H1 (cell line): ENCODE data around the gene ARHGEF28. TPM values are rescaled to one million over a fixed set of nuclear protein-coding genes. Genes with fewer than 3 reads are reported as not detected.

Experiments used
- CTCF ChIA-PET: fragments of 300-600 bp; sonication (Branson Sonifier 250); formaldehyde crosslinking; loops from one replicate; lab custom pipeline; 2021; ENCODE audit not compliant: partially characterized antibody; lab: Charles Lee
- POLR2A ChIA-PET: fragments of 300-600 bp; sonication (Branson Sonifier 250); formaldehyde crosslinking; loops from one replicate; lab custom pipeline; 2021; ENCODE audit warnings: inconsistent platforms; ENCODE audit not compliant: partially characterized antibody; lab: Charles Lee
- DNase-seq, 2 experiments: peaks; one replicate each; pipeline versions ENCODE4 v3.0.0 to v3.0.0-alpha.2; 2010 to 2022; ENCODE audit warnings: low spot score in 2 of 2, low read depth in 1 of 2, mixed read lengths in 1 of 2
- FAIRE-seq: peaks from 2 replicates; lab custom pipeline; 2011; peaks lifted over from hg19 to GRCh38; lab: Jason Lieb, UNC
- H2AFZ ChIP-seq: 2 replicates; pipeline ENCODE4 v1.8.1; 2012; ENCODE audit warnings: low read length, inconsistent platforms
- H2AK5ac ChIP-seq: 2 replicates; pipeline ENCODE4 v1.6.1; 2013; ENCODE audit warnings: low read depth, low read length
- H2BK120ac ChIP-seq: replicated peaks from 2 replicates; pipeline ENCODE3; 2013; ENCODE audit warnings: low read depth, low read length, inconsistent platforms
- H2BK12ac ChIP-seq: 2 replicates; pipeline ENCODE4 v1.6.1; 2013; ENCODE audit warnings: low read depth, low read length
- H2BK15ac ChIP-seq: 2 replicates; pipeline ENCODE4 v1.6.1; 2013; ENCODE audit warnings: low read length
- H2BK20ac ChIP-seq: 2 replicates; pipeline ENCODE4 v1.6.1; 2013; ENCODE audit warnings: low read length
- H2BK5ac ChIP-seq: 2 replicates; pipeline ENCODE4 v1.6.1; 2013; ENCODE audit warnings: low read depth, low read length
- H3K14ac ChIP-seq: 2 replicates; pipeline ENCODE4 v1.6.1; 2013; ENCODE audit warnings: inconsistent platforms; ENCODE audit not compliant: insufficient read length
- H3K18ac ChIP-seq: 2 replicates; pipeline ENCODE4 v1.6.1; 2013; ENCODE audit warnings: low read length; ENCODE audit errors: extremely low read depth
- H3K23ac ChIP-seq: 2 replicates; pipeline ENCODE4 v1.6.1; 2013; ENCODE audit warnings: inconsistent platforms; ENCODE audit not compliant: insufficient read length
- H3K23me2 ChIP-seq: 2 replicates; pipeline ENCODE4 v1.6.1; 2013; ENCODE audit warnings: low read depth, low read length
- H3K27ac ChIP-seq: 2 replicates; pipeline ENCODE4 v1.6.1; 2011; ENCODE audit warnings: low read depth, low read length, inconsistent platforms
- H3K27me3 ChIP-seq, 4 experiments: replicated peaks in 1 of 4; 1 replicate in 1 of 4; 2 replicates in 3 of 4; pipeline versions ENCODE4 v1.6.1 to v1.8.1; 2011 to 2013; ENCODE audit warnings: low read length in 3 of 4, mild to moderate bottlenecking in 3 of 4, inconsistent platforms in 2 of 4, mixed read lengths in 2 of 4, moderate library complexity in 1 of 4; ENCODE audit not compliant: control insufficient read depth in 3 of 4, insufficient read depth in 3 of 4; ENCODE audit errors: extremely low read depth in 1 of 4
- H3K36me3 ChIP-seq, 4 experiments: 2 replicates each; pipeline versions ENCODE4 v1.6.1 to v1.8.1; 2011 to 2013; ENCODE audit warnings: mild to moderate bottlenecking in 4 of 4, low read length in 3 of 4, moderate library complexity in 2 of 4, control low read depth in 1 of 4, inconsistent platforms in 1 of 4; ENCODE audit not compliant: insufficient read depth in 4 of 4, control insufficient read depth in 2 of 4
- H3K4ac ChIP-seq: replicated peaks from 2 replicates; pipeline ENCODE3; 2013; ENCODE audit warnings: low read length, low read depth, mixed read lengths, inconsistent platforms; ENCODE audit not compliant: insufficient read length
- H3K4me1 ChIP-seq, 4 experiments: replicated peaks in 1 of 4; 1 replicate in 1 of 4; 2 replicates in 3 of 4; pipeline versions ENCODE4 v1.6.1 to v1.8.1; 2011 to 2013; ENCODE audit warnings: low read length in 3 of 4, inconsistent platforms in 2 of 4, mixed read lengths in 1 of 4; ENCODE audit not compliant: insufficient read depth in 4 of 4, control insufficient read depth in 3 of 4
- H3K4me2 ChIP-seq, 2 experiments: 2 replicates each; pipeline versions ENCODE4 v1.6.1 to v1.8.1; 2011 to 2013; ENCODE audit warnings: low read depth in 2 of 2, low read length in 2 of 2, control low read depth in 1 of 2, inconsistent platforms in 1 of 2, mild to moderate bottlenecking in 1 of 2; ENCODE audit not compliant: insufficient read depth in 1 of 2
- H3K4me3 ChIP-seq, 4 experiments: fragments of 200-600, 300-600 bp in 1 of 4; sonication (generic), shearing (Covaris generic), sonication (Bioruptor Twin) in 1 of 4; 2 replicates each; pipeline versions ENCODE4 v1.5.1 to v1.8.1; 2011 to 2016; ENCODE audit warnings: low read length in 4 of 4, low read depth in 3 of 4, control low read depth in 2 of 4, inconsistent platforms in 2 of 4, mild to moderate bottlenecking in 2 of 4, mixed read lengths in 1 of 4, moderate library complexity in 1 of 4; ENCODE audit not compliant: insufficient read depth in 2 of 4; ENCODE audit errors: extremely low read depth in 1 of 4
- H3K56ac ChIP-seq: replicated peaks from 2 replicates; pipeline ENCODE3; 2013; ENCODE audit warnings: low read depth, mild to moderate bottlenecking, mixed read lengths, low read length, inconsistent platforms; ENCODE audit not compliant: insufficient read length
- H3K79me1 ChIP-seq: 2 replicates; pipeline ENCODE4 v1.6.1; 2013; ENCODE audit warnings: low read depth, low read length, control low read depth
- H3K79me2 ChIP-seq, 2 experiments: 2 replicates each; pipeline versions ENCODE4 v1.6.1 to v1.8.1; 2012 to 2013; ENCODE audit warnings: low read length in 2 of 2, mild to moderate bottlenecking in 2 of 2, inconsistent platforms in 1 of 2; ENCODE audit not compliant: insufficient read depth in 2 of 2, control insufficient read depth in 1 of 2
- H3K9ac ChIP-seq, 4 experiments: replicated peaks in 1 of 4; 1 replicate in 1 of 4; 2 replicates in 3 of 4; pipeline versions ENCODE4 v1.6.1 to v1.8.1; 2011 to 2013; ENCODE audit warnings: low read depth in 3 of 4, low read length in 3 of 4, control low read depth in 2 of 4, mild to moderate bottlenecking in 2 of 4, moderate library complexity in 2 of 4, inconsistent platforms in 1 of 4; ENCODE audit errors: extremely low read depth in 1 of 4
- H3K9me3 ChIP-seq, 2 experiments: 2 replicates each; pipeline versions ENCODE4 v1.6.1 to v1.8.1; 2012 to 2013; ENCODE audit warnings: mild to moderate bottlenecking in 2 of 2, moderate library complexity in 2 of 2, control low read depth in 1 of 2, inconsistent platforms in 1 of 2, low read depth in 1 of 2, low read length in 1 of 2, mixed read lengths in 1 of 2; ENCODE audit not compliant: insufficient read depth in 2 of 2
- H4K20me1 ChIP-seq, 2 experiments: replicated peaks in 1 of 2; 2 replicates each; pipeline versions ENCODE3 to v1.8.1; 2011 to 2013; ENCODE audit warnings: inconsistent platforms in 2 of 2, low read length in 2 of 2, mild to moderate bottlenecking in 1 of 2; ENCODE audit not compliant: insufficient read depth in 2 of 2, control insufficient read depth in 1 of 2
- H4K5ac ChIP-seq: 2 replicates; pipeline ENCODE4 v1.6.1; 2013; ENCODE audit warnings: low read length, low read depth, mixed read lengths, inconsistent platforms; ENCODE audit not compliant: insufficient read length
- H4K8ac ChIP-seq: 2 replicates; pipeline ENCODE4 v1.8.0; 2013; ENCODE audit warnings: mild to moderate bottlenecking, moderate library complexity, low read length, inconsistent platforms; ENCODE audit not compliant: insufficient read depth; ENCODE audit errors: extremely low read depth
- H4K91ac ChIP-seq: replicated peaks from 2 replicates; pipeline ENCODE3; 2013; ENCODE audit warnings: low read length, mixed read lengths, inconsistent platforms; ENCODE audit not compliant: insufficient read length
- BACH1 ChIP-seq: IDR thresholded peaks from 2 replicates; pipeline ENCODE4 v1.6.1; 2012; ENCODE audit warnings: low read length, improper control_type of control experiment
- BCL11A ChIP-seq, 2 experiments: IDR thresholded peaks; one replicate each; pipeline ENCODE4 v1.6.1; 2011; ENCODE audit warnings: low read depth in 2 of 2, low read length in 2 of 2, mild to moderate bottlenecking in 2 of 2
- CHD2 ChIP-seq: IDR thresholded peaks from 2 replicates; pipeline ENCODE4 v1.6.1; 2012; ENCODE audit warnings: low read length, improper control_type of control experiment
- EZH2 ChIP-seq: fragments of 200-600 bp; sonication (generic); IDR thresholded peaks from 2 replicates; pipeline ENCODE4 v1.7.1; 2012; ENCODE audit warnings: low read depth, mild to moderate bottlenecking, moderate library complexity, low read length, inconsistent platforms; ENCODE audit not compliant: severe bottlenecking
- HDAC6 ChIP-seq: IDR thresholded peaks from one replicate; pipeline ENCODE4 v1.7.1; 2012; ENCODE audit warnings: low read depth, mild to moderate bottlenecking, inconsistent platforms, low read length, moderate library complexity
- JUN ChIP-seq: IDR thresholded peaks from 2 replicates; pipeline ENCODE4 v1.6.1; 2011; ENCODE audit warnings: low read depth, mild to moderate bottlenecking, improper control_type of control experiment, low read length
- JUND ChIP-seq: IDR thresholded peaks from 2 replicates; pipeline ENCODE4 v1.6.1; 2011; ENCODE audit warnings: mild to moderate bottlenecking, improper control_type of control experiment, low read length
- KDM5A ChIP-seq: fragments of 200-600 bp; IDR thresholded peaks from 2 replicates; pipeline ENCODE4 v1.7.1; 2012; ENCODE audit warnings: mild to moderate bottlenecking, low read length, inconsistent platforms, mixed read lengths
- PHF8 ChIP-seq: fragments of 200-600 bp; sonication (generic); conservative IDR thresholded peaks from 2 replicates; pipeline ENCODE4 v1.7.1; 2012; ENCODE audit warnings: low read depth, mild to moderate bottlenecking, inconsistent platforms, low read length, moderate library complexity
- POLR2AphosphoS5 ChIP-seq: IDR thresholded peaks from 2 replicates; pipeline ENCODE4 v1.6.1; 2011; ENCODE audit warnings: low read depth, low read length
- RBBP5 ChIP-seq: IDR thresholded peaks from 2 replicates; pipeline ENCODE4 v1.7.1; 2012; ENCODE audit warnings: low read depth, mild to moderate bottlenecking, inconsistent platforms, low read length, moderate library complexity, borderline replicate concordance
- SIN3A ChIP-seq, 2 experiments: IDR thresholded peaks in 1 of 2; conservative IDR thresholded peaks in 1 of 2; 2 replicates each; pipeline ENCODE4 v1.6.1; 2011 to 2012; ENCODE audit warnings: low read length in 2 of 2, improper control_type of control experiment in 1 of 2, low read depth in 1 of 2, mild to moderate bottlenecking in 1 of 2
- TBP ChIP-seq: IDR thresholded peaks from 2 replicates; pipeline ENCODE4 v1.6.1; 2011; ENCODE audit warnings: low read depth, low read length, improper control_type of control experiment
- TEAD4 ChIP-seq: IDR thresholded peaks from 2 replicates; pipeline ENCODE4 v1.6.1; 2012; ENCODE audit warnings: low read depth, low read length, inconsistent platforms, mixed read lengths
- WGBS, 2 experiments: shearing (Covaris generic) in 1 of 2; methylation state at CpG; one replicate each; pipeline versions ENCODE4 v1.1.6 to v1.1.7; 2013 to 2015; ENCODE audit warnings: low lambda C conversion rate in 2 of 2, mixed read lengths in 2 of 2, inconsistent platforms in 1 of 2, low coverage in 1 of 2, missing lambda C conversion rate in 1 of 2; ENCODE audit not compliant: insufficient replicate concordance in 2 of 2, insufficient coverage in 1 of 2, insufficient read length in 1 of 2; ENCODE audit errors: extremely low coverage in 1 of 2, missing lambda C conversion rate in 1 of 2; 5-methylcytosine and 5-hydroxymethylcytosine counted together
- polyA plus RNA-seq, 7 experiments: library from polyadenylated mRNA; depleted of rRNA in 3 of 7; stranded (reverse) in 5 of 7; unstranded in 2 of 7; fragments of >200 nt in 5 of 7; fragments of 200-250 nt in 2 of 7; gene quantifications; 1 replicate in 5 of 7; 2 replicates in 1 of 7; 4 replicates in 1 of 7; pipeline versions ENCODE4 v1.2.1 to v1.2.3, GENCODE V29; 2011 to 2013; ENCODE audit warnings: missing spikeins in 2 of 7, mixed read lengths in 2 of 7
- total RNA-seq: library from RNA; stranded (reverse); fragmentation: NEBNext Ultra II Directional; extraction: Animal tissue kit (Norgen Biotek cat#: 25700); gene quantifications from 2 replicates; pipeline ENCODE4 v1.2.1, GENCODE V29; 2021

ARHGEF28 gene
- total and polyA plus RNA-seq, 2 of the 8 experiments (the other 6 are each of a cell fraction or from before 2014, with no cell fraction given) = 0.33 to 1.0 TPM

DNA sequence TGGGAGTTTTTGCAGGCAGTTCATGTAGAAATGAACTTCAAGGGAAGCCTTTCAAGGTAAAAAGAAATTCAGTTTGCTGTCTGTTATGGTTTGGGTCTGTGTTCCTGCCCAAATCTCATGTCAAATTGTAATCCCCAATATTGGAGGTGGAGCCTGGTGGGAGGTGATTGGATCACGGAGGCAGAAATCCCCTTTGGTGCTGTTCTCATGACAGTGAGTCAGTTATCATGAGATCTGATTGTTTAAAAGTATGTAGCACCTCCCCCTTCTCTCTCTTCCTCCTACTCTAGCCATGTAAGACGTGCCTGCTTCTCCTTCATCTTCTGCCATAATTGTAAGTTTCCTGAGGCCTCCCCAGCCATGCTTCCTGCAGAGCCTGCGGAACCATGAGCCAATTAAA is 341.4 kb downstream of the ARHGEF28 start:
- no peak overlapping the region for H2BK5ac ChIP-seq
- H3K18ac ChIP-seq = no peak overlapping the region
- no peaks in the 10 kb centered on the region for H3K9me3 ChIP-seq
- no peaks in the 10 kb centered on the region for H3K36me3 ChIP-seq
- no peak overlapping the region for H3K56ac ChIP-seq
- ChIA-PET CTCF (no interaction called here), POLR2A (no interaction called here)
- H3K14ac ChIP-seq = no peak overlapping the region
- H2BK120ac ChIP-seq = no peak overlapping the region
- no peaks in the 10 kb centered on the region for H3K23me2 ChIP-seq
- no peaks in the 10 kb centered on the region for H3K4me1 ChIP-seq
- H3K79me1 ChIP-seq = no peaks in the 10 kb centered on the region
- H3K79me2 ChIP-seq = no peaks in the 10 kb centered on the region
- no peak overlapping the region for H2BK12ac ChIP-seq
- H3K4me2 ChIP-seq = no peak overlapping the region
- H2BK15ac ChIP-seq = no peak overlapping the region
- no peak for FAIRE-seq
- H2AFZ ChIP-seq = no peak overlapping the region
- no peak overlapping the region for H3K4ac ChIP-seq
- no peak overlapping the region for H3K23ac ChIP-seq
- H4K5ac ChIP-seq = no peak overlapping the region
- no peaks in the 10 kb centered on the region for H4K20me1 ChIP-seq
- H4K91ac ChIP-seq = peak overlapping the region; percentile 20
- H4K8ac ChIP-seq = no peak overlapping the region
- no peak for DNase-seq
- H2AK5ac ChIP-seq = no peak overlapping the region
- no peak overlapping the region for H3K9ac ChIP-seq
- H3K4me3 ChIP-seq = no peak overlapping the region
- no peak overlapping the region for H3K27ac ChIP-seq
- WGBS, 2 experiments = 94% methylated on average over 3 of the region's 3 CpGs; no CpG with 5 or more reads in 1 of the 2 experiments
- no peak overlapping the region for H2BK20ac ChIP-seq
- H3K27me3 ChIP-seq = no peaks in the 10 kb centered on the region
- TF ChIP-seq BACH1 (no peak), JUND (no peak), BCL11A (IDR thresholded peaks at IDR 0.05; ENCODE audit: low read depth in 2 of 2, low read length in 2 of 2) (no peak), EZH2 (no peak), POLR2AphosphoS5 (no peak), RBBP5 (no peak), SIN3A (conservative IDR thresholded peaks at IDR 0.05 in 1 of 2, IDR thresholded peaks at IDR 0.05 in 1 of 2; ENCODE audit: low read depth in 1 of 2, low read length in 2 of 2) (no peak), TBP (no peak), HDAC6 (no peak), JUN (no peak), PHF8 (no peak), TEAD4 (no peak), KDM5A (no peak), CHD2 (no peak)
